ENCODE results near the gene SCGB2B2. TPM values are rescaled to one million over a fixed set of nuclear protein-coding genes. Genes with fewer than 3 reads are reported as not detected.

The SCGB2B2 gene, protein sequence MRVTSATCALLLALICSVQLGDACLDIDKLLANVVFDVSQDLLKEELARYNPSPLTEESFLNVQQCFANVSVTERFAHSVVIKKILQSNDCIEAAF
- 1 to 10 TPM in 3 of 8 experiments, under 1 TPM in 4, not detected in 1; 0.05 to 2.3 (median 0.47) TPM for total RNA-seq

- Histone ChIP-seq H3K4me3 (peak within 1 kb of the TSS; percentile 71 to 100 (median 94)), H3K27ac (peak within 1 kb of the TSS; percentile 95 to 96), H3K4me1 (replicated peaks in 1 of 2) (peaks cover 3 to 12% of the 10 kb centered on the region in 2 donors)
- WGBS, 10 experiments, result 0 to 45% (median 4%) methylated on average over 3 to 14 of the region's 26 CpGs
- peak; percentile 64 to 79 (median 76) for ATAC-seq (replicated peaks in 6 of 8)
- in situ Hi-C loops (cut with MboI; ENCODE audit: low pct_unique_long_range_greater_than_20kb in 2 of 9, low sequenced_read_pairs in 9 of 9, unreplicated experiment in 9 of 9), result no loop called here
Measured at GRCh38 chr19:34676697-34677385, at the start of gene SCGB2B2. Gene SCGB2B2 (minus strand): TSS chr19:34677159. CDS start chr19:34594563, 82,596 bp downstream.

DNA sequence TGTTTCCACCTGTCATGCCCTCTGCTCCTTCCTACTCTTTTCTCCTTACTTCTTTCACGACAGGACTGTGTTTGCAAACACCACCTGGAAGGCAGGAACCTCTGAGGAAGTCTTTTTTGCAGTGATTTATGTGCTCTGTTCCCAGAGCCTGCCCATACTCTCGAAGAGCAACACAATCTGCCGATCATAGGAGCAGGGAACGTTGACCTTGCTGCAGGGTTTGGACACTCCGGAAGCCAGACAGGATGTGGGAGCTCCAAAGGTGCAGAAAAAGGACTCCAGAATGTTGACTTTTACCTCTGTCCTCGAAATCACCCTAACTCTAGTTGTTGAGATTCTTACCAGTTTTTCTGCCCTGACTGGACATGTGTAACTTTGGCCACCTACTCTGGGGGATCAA, 48.4 kb upstream of the SCGB2B2 start:
- Histone ChIP-seq H3K4me1 (replicated peaks in 1 of 2) (no peaks in the 10 kb centered on the region), H3K27ac (no peak overlapping the region), H3K4me3 (no peak overlapping the region)
- ATAC-seq (replicated peaks in 6 of 8), result no peak
- in situ Hi-C loops (cut with MboI; ENCODE audit: low pct_unique_long_range_greater_than_20kb in 2 of 9, low sequenced_read_pairs in 9 of 9, unreplicated experiment in 9 of 9), result no loop called here
- 0 to 67% (median 18%) methylated on average over 2 to 4 of the region's 6 CpGs; no CpG with 5 or more reads in 2 of the 10 experiments for WGBS, 10 experiments

GRCh38 chr19:34722353-34722752, 45.4 kb upstream of the SCGB2B2 start:
- Histone ChIP-seq H3K27ac (no peak overlapping the region), H3K4me1 (replicated peaks in 1 of 2) (no peaks in the 10 kb centered on the region), H3K4me3 (no peak overlapping the region)
- peak in 1 of 8 experiments; percentile 16 for ATAC-seq (replicated peaks in 6 of 8)
- 15 to 81% (median 63%) methylated on average over 3 to 11 of the region's 11 CpGs for WGBS, 10 experiments
- in situ Hi-C loops (cut with MboI; ENCODE audit: low pct_unique_long_range_greater_than_20kb in 2 of 9, low sequenced_read_pairs in 9 of 9, unreplicated experiment in 9 of 9), result loop anchor here in 1 of 9 experiments (25.0 kb wide), 1 partner anchor 210 kb away; no protein-coding TSS in a partner anchor

DNA sequence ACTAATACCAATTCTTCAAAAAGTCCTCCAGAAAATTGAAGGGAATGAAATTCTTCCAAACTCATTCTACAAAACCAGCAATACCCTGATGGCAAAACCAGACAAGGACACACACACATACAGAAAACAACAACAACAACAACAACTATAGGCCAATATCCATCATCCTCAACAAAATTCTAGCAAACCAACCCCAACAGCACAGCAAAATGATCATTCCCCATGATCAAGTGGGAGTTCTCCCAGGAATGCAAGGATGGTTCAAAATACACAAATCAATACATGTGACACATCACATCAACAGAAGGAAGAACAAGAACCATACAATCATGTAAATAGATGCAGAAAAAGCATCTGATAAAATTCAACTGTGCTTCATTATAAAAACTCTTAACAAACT, 38.4 kb upstream of the SCGB2B2 start:
- ATAC-seq (replicated peaks in 6 of 8), result no peak
- Histone ChIP-seq H3K27ac (no peak overlapping the region), H3K4me1 (replicated peaks in 1 of 2) (no peaks in the 10 kb centered on the region), H3K4me3 (no peak overlapping the region)
- in situ Hi-C loops (cut with MboI; ENCODE audit: low pct_unique_long_range_greater_than_20kb in 2 of 9, low sequenced_read_pairs in 9 of 9, unreplicated experiment in 9 of 9), result loop anchor here in 1 of 9 experiments (25.0 kb wide), 1 partner anchor 203 kb away; no protein-coding TSS in a partner anchor

DNA sequence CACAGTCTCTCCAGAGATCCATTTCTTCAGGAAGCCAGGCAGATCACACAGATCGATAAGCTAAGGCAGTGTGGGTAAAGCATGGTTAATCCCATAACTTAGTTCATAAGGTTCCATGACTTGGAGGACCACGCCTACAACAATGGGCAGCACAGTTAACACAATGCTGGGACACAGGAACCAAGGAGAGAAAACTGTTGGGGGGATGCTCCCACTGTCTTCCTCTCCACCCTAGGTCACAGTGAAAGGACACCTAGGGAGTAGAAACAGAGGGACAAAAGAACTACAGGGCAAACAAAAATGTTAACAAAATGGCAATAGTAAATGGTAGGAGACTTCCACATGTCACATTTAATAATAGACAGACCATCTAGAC, 36.3 kb upstream of the SCGB2B2 start:
- no peak overlapping the region for H3K27ac ChIP-seq
- H3K4me1 ChIP-seq (replicated peaks in 1 of 2), result no peaks in the 10 kb centered on the region
- H3K4me3 ChIP-seq, result no peak overlapping the region
- no peak for ATAC-seq (replicated peaks in 6 of 8)
- in situ Hi-C loops (cut with MboI; ENCODE audit: low pct_unique_long_range_greater_than_20kb in 2 of 9, low sequenced_read_pairs in 9 of 9, unreplicated experiment in 9 of 9), result loop anchor here in 1 of 9 experiments (25.0 kb wide), 1 partner anchor 201 kb away; no protein-coding TSS in a partner anchor
- WGBS, 10 experiments, result 36 to 100% (median 65%) methylated on average over 1 to 2 of the region's 2 CpGs; no CpG with 5 or more reads in 2 of the 10 experiments

DNA sequence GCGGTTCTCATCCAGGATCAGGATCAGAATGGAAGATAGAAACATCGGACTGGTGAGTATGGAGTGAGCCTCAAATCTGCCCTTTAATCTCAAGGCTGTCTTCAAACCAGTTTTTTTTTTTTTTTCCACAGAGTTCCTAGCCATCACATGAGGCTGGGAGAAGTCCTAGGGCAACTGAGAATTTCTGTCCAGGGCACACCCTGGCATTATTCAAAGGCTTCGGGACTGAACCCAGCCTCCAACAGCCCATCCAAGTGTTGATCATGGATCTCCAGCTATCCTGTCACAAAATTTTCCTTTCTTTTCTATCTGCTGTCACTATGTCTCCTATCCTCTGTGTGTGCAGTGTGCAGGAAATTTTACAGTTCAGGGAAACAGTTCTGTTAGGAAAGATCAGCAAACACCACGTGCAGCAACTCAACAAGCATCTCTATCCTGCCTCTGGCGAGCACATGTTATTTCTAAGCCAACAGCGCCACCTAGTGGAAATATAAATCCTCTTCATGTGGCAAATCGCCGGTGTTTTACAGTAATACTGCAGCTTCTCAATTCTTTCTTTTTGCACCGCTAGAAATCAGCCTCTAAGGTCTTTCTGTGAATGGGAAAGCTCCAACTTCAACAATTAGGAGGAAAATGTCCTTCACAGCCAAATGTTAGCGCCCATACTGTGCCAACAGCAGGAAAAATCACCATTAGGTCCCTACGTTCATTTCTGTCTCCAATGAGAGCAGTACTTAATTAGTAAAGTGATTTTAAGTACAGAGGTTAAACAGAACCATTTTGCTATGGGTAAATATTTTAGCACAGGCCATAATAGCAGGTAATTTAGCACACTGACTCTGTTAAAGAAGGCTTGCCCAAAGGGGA, 35.7 kb upstream of the SCGB2B2 start:
- WGBS, 10 experiments, result 21 to 100% (median 34%) methylated on average over 1 to 10 of the region's 11 CpGs
- H3K4me3 ChIP-seq, result no peak overlapping the region
- ATAC-seq (replicated peaks in 6 of 8), result peak in 7 of 8 experiments; percentile 27 to 97 (median 67)

GRCh38 chr19:34711890-34712289, 34.9 kb upstream of the SCGB2B2 start:
- in situ Hi-C loops (cut with MboI; ENCODE audit: low pct_unique_long_range_greater_than_20kb in 2 of 9, low sequenced_read_pairs in 9 of 9, unreplicated experiment in 9 of 9), result loop anchor here in 1 of 9 experiments (25.0 kb wide), 1 partner anchor 200 kb away; no protein-coding TSS in a partner anchor
- no peaks in the 10 kb centered on the region for H3K4me1 ChIP-seq (replicated peaks in 1 of 2)
- H3K27ac ChIP-seq, result no peak overlapping the region
- WGBS, 10 experiments, result 27 to 100% (median 54%) methylated on average over 1 to 6 of the region's 6 CpGs; no CpG with 5 or more reads in 2 of the 10 experiments
- no peak for ATAC-seq (replicated peaks in 6 of 8)
- H3K4me3 ChIP-seq, result no peak overlapping the region

More for the DNA sequence above, 35.7 kb upstream of the SCGB2B2 start:
- in situ Hi-C loops (cut with MboI; ENCODE audit: low pct_unique_long_range_greater_than_20kb in 2 of 9, low sequenced_read_pairs in 9 of 9, unreplicated experiment in 9 of 9), result loop anchor here in 1 of 9 experiments (25.0 kb wide), 1 partner anchor 200 kb away; no protein-coding TSS in a partner anchor
- no peaks in the 10 kb centered on the region for H3K4me1 ChIP-seq (replicated peaks in 1 of 2)
- H3K27ac ChIP-seq, result no peak overlapping the region

DNA sequence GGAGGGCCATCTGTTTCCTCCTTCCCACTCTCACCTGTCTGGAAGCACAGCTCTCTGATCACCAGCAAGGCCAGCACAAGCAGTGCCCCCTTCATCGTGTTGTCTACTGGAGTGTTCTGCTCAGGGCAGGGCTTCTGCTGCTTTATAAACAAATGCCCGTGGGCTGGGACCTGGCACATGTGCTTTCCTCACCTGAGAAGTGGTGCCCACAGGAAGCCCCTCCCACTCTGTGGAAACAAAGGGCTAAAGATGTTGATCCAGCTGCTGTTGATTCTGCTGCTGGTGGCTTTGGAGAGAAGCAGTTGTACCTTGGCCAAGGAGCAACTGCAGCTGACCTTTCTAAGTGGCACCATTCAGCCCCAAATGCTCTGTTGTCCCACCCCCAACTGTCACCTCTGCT, 30.7 kb upstream of the SCGB2B2 start:
- Histone ChIP-seq H3K27ac (no peak overlapping the region), H3K4me3 (no peak overlapping the region), H3K4me1 (replicated peaks in 1 of 2) (no peaks in the 10 kb centered on the region)
- in situ Hi-C loops (cut with MboI; ENCODE audit: low pct_unique_long_range_greater_than_20kb in 2 of 9, low sequenced_read_pairs in 9 of 9, unreplicated experiment in 9 of 9), result loop anchor here in 1 of 9 experiments (25.0 kb wide), 1 partner anchor 195 kb away; no protein-coding TSS in a partner anchor
- 0 to 40% (median 17%) methylated on average over 1 to 2 of the region's 2 CpGs; no CpG with 5 or more reads in 4 of the 10 experiments for WGBS, 10 experiments
- no peak for ATAC-seq (replicated peaks in 6 of 8)

DNA sequence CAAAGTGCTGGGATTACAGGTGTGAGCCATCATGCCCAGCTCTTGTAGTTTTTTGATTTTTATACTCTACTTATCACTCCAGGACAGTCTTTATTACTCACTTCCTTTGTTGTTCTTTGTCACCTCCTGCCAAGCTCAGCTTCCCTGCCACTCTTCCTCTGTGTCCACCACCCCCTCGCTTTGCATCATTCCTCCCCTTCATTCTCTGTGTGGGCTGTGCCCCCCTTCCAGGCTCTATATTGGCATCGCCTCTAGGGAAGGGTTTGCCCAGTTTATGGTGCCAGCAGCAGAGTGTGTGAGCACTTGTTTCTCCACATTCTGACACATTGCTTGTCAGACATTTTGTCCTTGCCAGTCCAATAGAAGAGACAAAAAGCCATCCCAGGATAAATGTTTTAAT, 15.6 kb upstream of the SCGB2B2 start:
- WGBS, 10 experiments, result 14 to 40% (median 33%) methylated on average over 1 to 2 of the region's 2 CpGs; no CpG with 5 or more reads in 3 of the 10 experiments
- Histone ChIP-seq H3K4me3 (no peak overlapping the region), H3K4me1 (replicated peaks in 1 of 2) (no peaks in the 10 kb centered on the region), H3K27ac (no peak overlapping the region)
- ATAC-seq (replicated peaks in 6 of 8), result no peak
- in situ Hi-C loops (cut with MboI; ENCODE audit: low pct_unique_long_range_greater_than_20kb in 2 of 9, low sequenced_read_pairs in 9 of 9, unreplicated experiment in 9 of 9), result no loop called here

DNA sequence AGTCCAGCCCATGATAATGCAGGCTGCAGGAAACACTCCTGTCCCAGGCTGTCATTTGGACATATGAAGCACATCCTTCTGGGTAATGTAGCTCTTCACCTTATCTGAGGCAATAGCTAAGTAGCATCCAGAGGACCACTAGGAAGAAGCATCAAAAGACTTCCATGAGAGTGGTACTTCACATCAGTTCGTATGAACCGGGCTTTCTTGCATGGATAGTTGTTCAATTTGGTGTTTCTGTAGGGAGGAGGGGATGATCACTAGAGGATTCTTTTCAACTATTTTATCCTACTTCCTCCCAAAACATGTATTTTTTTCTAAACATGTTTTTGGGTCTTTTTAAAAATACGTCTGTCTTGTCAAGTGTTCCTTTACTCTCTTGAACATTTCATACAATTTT, 13.4 kb upstream of the SCGB2B2 start:
- no peak for ATAC-seq (replicated peaks in 6 of 8)
- Histone ChIP-seq H3K4me3 (no peak overlapping the region), H3K27ac (no peak overlapping the region), H3K4me1 (replicated peaks in 1 of 2) (no peaks in the 10 kb centered on the region)
- in situ Hi-C loops (cut with MboI; ENCODE audit: low pct_unique_long_range_greater_than_20kb in 2 of 9, low sequenced_read_pairs in 9 of 9, unreplicated experiment in 9 of 9), result no loop called here
- 0 to 94% (median 51%) methylated on average over 1 to 3 of the region's 3 CpGs for WGBS, 10 experiments

- WGBS, 10 experiments, result 0 to 100% (median 100%) methylated on average over 1 of the region's 1 CpG; no CpG with 5 or more reads in 5 of the 10 experiments
- H3K4me3 ChIP-seq, result no peak overlapping the region
- no peak for ATAC-seq (replicated peaks in 6 of 8)
Measured at GRCh38 chr19:34688592-34688991, 11.6 kb upstream of the SCGB2B2 start.

GRCh38 chr19:34687348-34687747, 10.4 kb upstream of the SCGB2B2 start:
- peak in 1 of 8 experiments; percentile 16 for ATAC-seq (replicated peaks in 6 of 8)
- Histone ChIP-seq H3K4me3 (no peak overlapping the region), H3K4me1 (replicated peaks in 1 of 2) (no peaks in the 10 kb centered on the region), H3K27ac (no peak overlapping the region)
- 38 to 100% (median 48%) methylated on average over 1 to 2 of the region's 2 CpGs; no CpG with 5 or more reads in 4 of the 10 experiments for WGBS, 10 experiments
- in situ Hi-C loops (cut with MboI; ENCODE audit: low pct_unique_long_range_greater_than_20kb in 2 of 9, low sequenced_read_pairs in 9 of 9, unreplicated experiment in 9 of 9), result no loop called here

More at GRCh38 chr19:34688592-34688991, 11.6 kb upstream of the SCGB2B2 start:
- H3K27ac ChIP-seq, result no peak overlapping the region
- H3K4me1 ChIP-seq (replicated peaks in 1 of 2), result no peaks in the 10 kb centered on the region
- in situ Hi-C loops (cut with MboI; ENCODE audit: low pct_unique_long_range_greater_than_20kb in 2 of 9, low sequenced_read_pairs in 9 of 9, unreplicated experiment in 9 of 9), result no loop called here

GRCh38 chr19:34686455-34686854, 9.5 kb upstream of the SCGB2B2 start:
- WGBS, 10 experiments, result 68 to 100% (median 88%) methylated on average over 2 to 5 of the region's 5 CpGs; no CpG with 5 or more reads in 2 of the 10 experiments
- no peak for ATAC-seq (replicated peaks in 6 of 8)
- in situ Hi-C loops (cut with MboI; ENCODE audit: low pct_unique_long_range_greater_than_20kb in 2 of 9, low sequenced_read_pairs in 9 of 9, unreplicated experiment in 9 of 9), result no loop called here

More at GRCh38 chr19:34686455-34686854, 9.5 kb upstream of the SCGB2B2 start:
- Histone ChIP-seq H3K27ac (no peak overlapping the region), H3K4me1 (replicated peaks in 1 of 2) (no peaks in the 10 kb centered on the region), H3K4me3 (no peak overlapping the region)
